Smooth muscle cell (in vitro differentiated cells): ENCODE data around the gene LAGE3. TPM values are rescaled to one million over a fixed set of nuclear protein-coding genes. Genes with fewer than 3 reads are reported as not detected.

ENCODE experiments used
- DNase-seq: peaks from one replicate; lab custom pipeline; 2025; ENCODE audit not compliant: unreplicated experiment; lab: John Stamatoyannopoulos, UW
- H2AFZ ChIP-seq: fragments of 200-600 bp; sonication (generic); 2 replicates; pipeline ENCODE4 v1.6.0; 2016; ENCODE audit warnings: antibody characterized with exemption, low read depth, mild to moderate bottlenecking
- H3F3A ChIP-seq: fragments of 200-600 bp; sonication (generic); 2 replicates; pipeline ENCODE4 v1.6.0; 2017; ENCODE audit warnings: antibody characterized with exemption, low read depth
- H3K27ac ChIP-seq: fragments of 200-600 bp; sonication (generic); 2 replicates; pipeline ENCODE4 v1.5.1; 2016; ENCODE audit warnings: low read depth, mild to moderate bottlenecking
- H3K27me3 ChIP-seq: fragments of 200-600 bp; sonication (generic); 2 replicates; pipeline ENCODE4 v1.6.1; 2016; ENCODE audit warnings: low read depth, mild to moderate bottlenecking
- H3K36me3 ChIP-seq: fragments of 200-600 bp; sonication (generic); 2 replicates; pipeline ENCODE4 v1.5.1; 2016; ENCODE audit warnings: low read depth
- H3K4me1 ChIP-seq: fragments of 200-600 bp; sonication (generic); 2 replicates; pipeline ENCODE4 v1.5.1; 2016; ENCODE audit warnings: low read depth
- H3K4me2 ChIP-seq: fragments of 200-600 bp; sonication (generic); 2 replicates; pipeline ENCODE4 v1.6.0; 2016; ENCODE audit warnings: mild to moderate bottlenecking
- H3K4me3 ChIP-seq: fragments of 200-600 bp; sonication (generic); 2 replicates; pipeline ENCODE4 v1.5.1; 2016; ENCODE audit warnings: mild to moderate bottlenecking
- H3K79me2 ChIP-seq: fragments of 200-600 bp; sonication (generic); 2 replicates; pipeline ENCODE4 v1.6.0; 2016; ENCODE audit warnings: low read depth, mild to moderate bottlenecking
- H3K9ac ChIP-seq: fragments of 200-600 bp; sonication (generic); 2 replicates; pipeline ENCODE4 v1.6.0; 2016; ENCODE audit warnings: low read depth
- H3K9me3 ChIP-seq: fragments of 200-600 bp; sonication (generic); replicated peaks from 2 replicates; pipeline ENCODE4 v1.5.1; 2016; ENCODE audit warnings: low read depth
- H4K20me1 ChIP-seq: fragments of 200-600 bp; sonication (generic); 2 replicates; pipeline ENCODE4 v1.6.0; 2016; ENCODE audit warnings: low read depth
- CTCF ChIP-seq: fragments of 200-600 bp; sonication (generic); IDR thresholded peaks from 2 replicates; pipeline ENCODE4 v1.5.1; 2017; ENCODE audit warnings: borderline replicate concordance, mild to moderate bottlenecking, antibody characterized with exemption; ENCODE audit not compliant: insufficient read depth, poor library complexity, severe bottlenecking
- WGBS: methylation state at CpG from one replicate; pipeline ENCODE4 v1.1.7; 2016; ENCODE audit warnings: low lambda C conversion rate; 5-methylcytosine and 5-hydroxymethylcytosine counted together
- polyA plus RNA-seq: library from polyadenylated mRNA; unstranded; fragments of >200 nt; fragmentation: Nextera tagmentation; extraction: Ambion mirVana; gene quantifications from 2 replicates; pipeline ENCODE4 v1.2.1, GENCODE V29; 2016
- total RNA-seq: library from RNA; depleted of rRNA; stranded (reverse); fragments of >200 nt; gene quantifications from 2 replicates; pipeline ENCODE4 v1.2.3, GENCODE V29; 2014

Gene LAGE3
- total and polyA plus RNA-seq, 2 experiments from 2014 or later = 39.7 to 52.7 TPM

- WGBS = 78% methylated on average over 7 of the region's 7 CpGs
- H3K36me3 ChIP-seq = no peaks in the 10 kb centered on the region
- H3K79me2 ChIP-seq = peaks cover 15% of the 10 kb centered on the region
- H4K20me1 ChIP-seq = no peaks in the 10 kb centered on the region
- no peak for TF ChIP-seq CTCF
- H3K4me3 ChIP-seq = no peak overlapping the region
- no peak overlapping the region for H3K9ac ChIP-seq
- no peaks in the 10 kb centered on the region for H3K4me1 ChIP-seq
- H3K4me2 ChIP-seq = no peak overlapping the region
- no peaks in the 10 kb centered on the region for H3F3A ChIP-seq
- no peak overlapping the region for H2AFZ ChIP-seq
- no peak for DNase-seq
- H3K27ac ChIP-seq = no peak overlapping the region
- H3K27me3 ChIP-seq = no peaks in the 10 kb centered on the region
- H3K9me3 ChIP-seq = no peaks in the 10 kb centered on the region
Measured at GRCh38 chrX:154430916-154431315, 48.2 kb downstream of the LAGE3 start.

- Histone ChIP-seq H3K79me2 (peaks cover 15% of the 10 kb centered on the region), H3K4me3 (no peak overlapping the region), H3K4me2 (no peak overlapping the region), H3K36me3 (no peaks in the 10 kb centered on the region), H3K4me1 (no peaks in the 10 kb centered on the region), H2AFZ (no peak overlapping the region), H4K20me1 (no peaks in the 10 kb centered on the region), H3K9me3 (no peaks in the 10 kb centered on the region), H3F3A (no peaks in the 10 kb centered on the region), H3K9ac (no peak overlapping the region), H3K27ac (no peak overlapping the region), H3K27me3 (no peaks in the 10 kb centered on the region)
- TF ChIP-seq CTCF = no peak
- WGBS = 68% methylated on average over 6 of the region's 6 CpGs
- DNase-seq = no peak
Measured at GRCh38 chrX:154430479-154430878, 48.6 kb downstream of the LAGE3 start.

GRCh38 chrX:154429711-154430110, 49.4 kb downstream of the LAGE3 start:
- Histone ChIP-seq H3K4me2 (peak overlapping the region; percentile 86), H3K4me3 (peak overlapping the region; percentile 66), H2AFZ (no peak overlapping the region), H3F3A (no peaks in the 10 kb centered on the region), H3K79me2 (peaks cover 15% of the 10 kb centered on the region), H3K9ac (no peak overlapping the region), H3K36me3 (no peaks in the 10 kb centered on the region), H3K9me3 (no peaks in the 10 kb centered on the region), H3K27ac (no peak overlapping the region), H4K20me1 (no peaks in the 10 kb centered on the region), H3K27me3 (no peaks in the 10 kb centered on the region), H3K4me1 (no peaks in the 10 kb centered on the region)
- DNase-seq = no peak
- TF ChIP-seq CTCF = no peak
- WGBS = 81% methylated on average over 2 of the region's 2 CpGs
